Endothelial cell (in vitro differentiated cells): Measurements from ENCODE around the gene GLOD4. TPM values are rescaled to one million over a fixed set of nuclear protein-coding genes. Genes with fewer than 3 reads are reported as not detected.
A peak's percentile ranks its signal among the peaks of the same experiment; 100 is the strongest.
"Not testable (repeated sequence)": the region's sequence is repeated elsewhere in the genome, so short reads cannot be mapped to it uniquely, and the experiment has no call there.

Experiments used
- DNase-seq: peaks from one replicate; pipeline ENCODE4 v3.0.0; 2021; ENCODE audit warnings: low spot score
- H3K27ac Mint-ChIP-seq: one replicate; pipeline ENCODE4 v1.8.0; 2021; ENCODE audit warnings: mixed read lengths, inconsistent platforms; ENCODE audit not compliant: unreplicated experiment
- H3K27me3 Mint-ChIP-seq: one replicate; pipeline ENCODE4 v1.8.0; 2021; ENCODE audit warnings: mild to moderate bottlenecking, moderate library complexity, mixed read lengths, inconsistent platforms; ENCODE audit not compliant: unreplicated experiment
- H3K36me3 Mint-ChIP-seq: one replicate; pipeline ENCODE4 v1.8.0; 2021; ENCODE audit warnings: mild to moderate bottlenecking, low read depth, mixed read lengths, inconsistent platforms; ENCODE audit not compliant: unreplicated experiment
- H3K4me1 Mint-ChIP-seq: one replicate; pipeline ENCODE4 v1.8.0; 2021; ENCODE audit warnings: mild to moderate bottlenecking, mixed read lengths, inconsistent platforms; ENCODE audit not compliant: unreplicated experiment
- H3K4me3 Mint-ChIP-seq: one replicate; pipeline ENCODE4 v1.8.0; 2021; ENCODE audit warnings: mild to moderate bottlenecking, mixed read lengths, inconsistent platforms; ENCODE audit not compliant: unreplicated experiment
- H3K9me3 Mint-ChIP-seq: one replicate; pipeline ENCODE4 v1.8.0; 2021; ENCODE audit warnings: mixed read lengths, inconsistent platforms; ENCODE audit not compliant: unreplicated experiment
- CTCF ChIP-seq: fragments of 200-600 bp; sonication (generic); IDR thresholded peaks from one replicate; pipeline ENCODE4 v1.5.0; 2021; ENCODE audit warnings: antibody characterized with exemption; ENCODE audit not compliant: unreplicated experiment
- total RNA-seq: library from RNA; stranded (reverse); fragmentation: NEBNext Ultra II Directional; extraction: Animal tissue kit (Norgen Biotek cat#: 25700); gene quantifications from one replicate; pipeline ENCODE4 v1.2.1, GENCODE V29; 2021; ENCODE audit not compliant: unreplicated experiment

GLOD4 gene
- total RNA-seq, 1 donor from 2014 or later, result 93.9 TPM

GRCh38 chr17:759964-760363 is 22.1 kb downstream of the GLOD4 start:
- Mint-ChIP-seq H3K9me3 (no peaks in the 10 kb centered on the region), H3K27me3 (peaks cover 1% of the 10 kb centered on the region), H3K4me1 (peaks cover 7% of the 10 kb centered on the region), H3K27ac (no peak overlapping the region), H3K4me3 (no peak overlapping the region), H3K36me3 (peaks cover 24% of the 10 kb centered on the region)
- no peak for TF ChIP-seq CTCF
- DNase-seq, result no peak

- H3K9me3 Mint-ChIP-seq, DNase-seq, H3K27me3 Mint-ChIP-seq: not testable (repeated sequence)
- Mint-ChIP-seq H3K4me1 (peaks cover 15% of the 10 kb centered on the region), H3K4me3 (peak overlapping the region; percentile 59), H3K36me3 (peaks cover 10% of the 10 kb centered on the region), H3K27ac (peak overlapping the region; percentile 72)
These were observed 26.0 kb downstream of the GLOD4 start for GRCh38 chr17:756010-756567.

GRCh38 chr17:755319-755961 is 26.6 kb downstream of the GLOD4 start:
- not testable (repeated sequence) for H3K4me3 Mint-ChIP-seq, H3K27me3 Mint-ChIP-seq, DNase-seq, H3K9me3 Mint-ChIP-seq
- Mint-ChIP-seq H3K27ac (peak overlapping the region; percentile 72), H3K4me1 (peaks cover 19% of the 10 kb centered on the region), H3K36me3 (peaks cover 11% of the 10 kb centered on the region)

- Mint-ChIP-seq H3K4me1 (peaks cover 23% of the 10 kb centered on the region), H3K36me3 (peaks cover 16% of the 10 kb centered on the region), H3K27ac (no peak overlapping the region), H3K4me3 (peak overlapping the region; percentile 84), H3K9me3 (no peaks in the 10 kb centered on the region), H3K27me3 (peaks cover 11% of the 10 kb centered on the region)
- TF ChIP-seq CTCF, result no peak
- no peak for DNase-seq
These were observed 28.7 kb downstream of the GLOD4 start for GRCh38 chr17:753418-753817.

- Mint-ChIP-seq H3K27ac (peak overlapping the region; percentile 68), H3K27me3 (peaks cover 11% of the 10 kb centered on the region), H3K9me3 (no peaks in the 10 kb centered on the region), H3K4me3 (peak overlapping the region; percentile 86), H3K36me3 (peaks cover 23% of the 10 kb centered on the region), H3K4me1 (peaks cover 23% of the 10 kb centered on the region)
- no peak for DNase-seq
- no peak for TF ChIP-seq CTCF
These were observed 29.4 kb downstream of the GLOD4 start for GRCh38 chr17:752620-753219.
